IPS-15b (cell line): ENCODE data around the gene TEC.
"Not testable (repeated sequence)": the region's sequence is repeated elsewhere in the genome, so short reads cannot be mapped to it uniquely, and the experiment has no call there.

Source experiments
- H3K27me3 ChIP-seq: one replicate; pipeline ENCODE4 v1.6.1; 2013; ENCODE audit warnings: low read length; ENCODE audit not compliant: control insufficient read depth, insufficient read depth
- H3K36me3 ChIP-seq: one replicate; pipeline ENCODE4 v1.6.1; 2013; ENCODE audit warnings: low read length; ENCODE audit not compliant: control insufficient read depth, insufficient read depth
- H3K4me1 ChIP-seq: one replicate; pipeline ENCODE4 v1.6.1; 2013; ENCODE audit warnings: mild to moderate bottlenecking, low read length; ENCODE audit not compliant: control insufficient read depth, insufficient read depth
- H3K4me3 ChIP-seq: one replicate; pipeline ENCODE4 v1.5.1; 2013; ENCODE audit warnings: low read depth, low read length
- H3K9ac ChIP-seq: one replicate; pipeline ENCODE4 v1.6.1; 2013; ENCODE audit warnings: low read depth, mild to moderate bottlenecking, low read length
- H3K9me3 ChIP-seq: one replicate; pipeline ENCODE4 v1.6.1; 2013; ENCODE audit warnings: mild to moderate bottlenecking, low read length; ENCODE audit not compliant: control insufficient read depth, insufficient read depth

TEC gene

GRCh38 chr4:48172651-48173050 lies 97.0 kb downstream of the TEC start:
- no peak overlapping the region for H3K9ac ChIP-seq
- H3K4me1 ChIP-seq, result peaks cover 3% of the 10 kb centered on the region
- no peaks in the 10 kb centered on the region for H3K9me3 ChIP-seq
- H3K4me3 ChIP-seq, result no peak overlapping the region
- H3K36me3 ChIP-seq, result no peaks in the 10 kb centered on the region
- H3K27me3 ChIP-seq, result no peaks in the 10 kb centered on the region

- Histone ChIP-seq H3K9ac (no peak overlapping the region), H3K4me1 (no peaks in the 10 kb centered on the region), H3K4me3 (no peak overlapping the region), H3K27me3 (no peaks in the 10 kb centered on the region), H3K9me3 (no peaks in the 10 kb centered on the region), H3K36me3 (no peaks in the 10 kb centered on the region)
Measured at GRCh38 chr4:48169636-48170035, 100.0 kb downstream of the TEC start.

GRCh38 chr4:48167538-48168263 lies 101.9 kb downstream of the TEC start:
- H3K36me3 ChIP-seq, result no peaks in the 10 kb centered on the region

GRCh38 chr4:48164561-48164960 lies 105.1 kb downstream of the TEC start:
- H3K36me3 ChIP-seq, H3K27me3 ChIP-seq, H3K9me3 ChIP-seq, H3K4me3 ChIP-seq, H3K9ac ChIP-seq, H3K4me1 ChIP-seq: not testable (repeated sequence)

More at GRCh38 chr4:48167538-48168263, 101.9 kb downstream of the TEC start:
- H3K4me1 ChIP-seq, result no peaks in the 10 kb centered on the region
- H3K27me3 ChIP-seq, result no peaks in the 10 kb centered on the region
- H3K4me3 ChIP-seq, result no peak overlapping the region
- H3K9me3 ChIP-seq, result no peaks in the 10 kb centered on the region
- H3K9ac ChIP-seq, result no peak overlapping the region

- Histone ChIP-seq H3K4me3 (no peak overlapping the region), H3K27me3 (no peaks in the 10 kb centered on the region), H3K36me3 (no peaks in the 10 kb centered on the region), H3K4me1 (no peaks in the 10 kb centered on the region), H3K9me3 (no peaks in the 10 kb centered on the region), H3K9ac (no peak overlapping the region)
Measured at GRCh38 chr4:48163746-48164145, 105.9 kb downstream of the TEC start.

GRCh38 chr4:48162162-48162561 lies 107.5 kb downstream of the TEC start:
- Histone ChIP-seq H3K4me1 (no peaks in the 10 kb centered on the region), H3K36me3 (no peaks in the 10 kb centered on the region), H3K4me3 (no peak overlapping the region), H3K9ac (no peak overlapping the region), H3K9me3 (no peaks in the 10 kb centered on the region), H3K27me3 (no peaks in the 10 kb centered on the region)

- no peaks in the 10 kb centered on the region for H3K9me3 ChIP-seq
Measured at GRCh38 chr4:48157271-48157670, 112.4 kb downstream of the TEC start.

GRCh38 chr4:48156423-48156822 lies 113.2 kb downstream of the TEC start:
- Histone ChIP-seq H3K36me3 (no peaks in the 10 kb centered on the region), H3K9me3 (no peaks in the 10 kb centered on the region), H3K4me3 (no peak overlapping the region), H3K4me1 (no peaks in the 10 kb centered on the region), H3K9ac (no peak overlapping the region), H3K27me3 (no peaks in the 10 kb centered on the region)

More at GRCh38 chr4:48157271-48157670, 112.4 kb downstream of the TEC start:
- Histone ChIP-seq H3K9ac (no peak overlapping the region), H3K4me1 (no peaks in the 10 kb centered on the region), H3K36me3 (no peaks in the 10 kb centered on the region), H3K27me3 (no peaks in the 10 kb centered on the region), H3K4me3 (no peak overlapping the region)

- no peaks in the 10 kb centered on the region for H3K9me3 ChIP-seq
- H3K4me1 ChIP-seq, result peaks cover 2% of the 10 kb centered on the region
- H3K27me3 ChIP-seq, result no peaks in the 10 kb centered on the region
- H3K36me3 ChIP-seq, result no peaks in the 10 kb centered on the region
- no peak overlapping the region for H3K9ac ChIP-seq
- no peak overlapping the region for H3K4me3 ChIP-seq
Measured at GRCh38 chr4:48153791-48154550, 115.7 kb downstream of the TEC start.

GRCh38 chr4:48152259-48152658 lies 117.4 kb downstream of the TEC start:
- Histone ChIP-seq H3K4me3 (no peak overlapping the region), H3K27me3 (no peaks in the 10 kb centered on the region), H3K36me3 (no peaks in the 10 kb centered on the region), H3K9me3 (no peaks in the 10 kb centered on the region), H3K4me1 (peaks cover 2% of the 10 kb centered on the region), H3K9ac (no peak overlapping the region)

- Histone ChIP-seq H3K9ac (no peak overlapping the region), H3K4me1 (peaks cover 2% of the 10 kb centered on the region), H3K9me3 (no peaks in the 10 kb centered on the region), H3K36me3 (no peaks in the 10 kb centered on the region), H3K27me3 (no peaks in the 10 kb centered on the region), H3K4me3 (no peak overlapping the region)
Measured at GRCh38 chr4:48149827-48150370, 119.7 kb downstream of the TEC start.

- Histone ChIP-seq H3K4me1 (peaks cover 2% of the 10 kb centered on the region), H3K9me3 (no peaks in the 10 kb centered on the region), H3K36me3 (no peaks in the 10 kb centered on the region), H3K9ac (no peak overlapping the region), H3K4me3 (no peak overlapping the region), H3K27me3 (no peaks in the 10 kb centered on the region)
Measured at GRCh38 chr4:48147621-48148020, 122.0 kb downstream of the TEC start.
